IPS DF 4.7 (cell line): ENCODE measurements around the gene MCAM.

Experiments
- DNase-seq: peaks from one replicate; pipeline ENCODE4 v3.0.0-alpha.2; 2013; ENCODE audit warnings: low spot score; ENCODE audit errors: extremely low read depth

The MCAM gene

DNA sequence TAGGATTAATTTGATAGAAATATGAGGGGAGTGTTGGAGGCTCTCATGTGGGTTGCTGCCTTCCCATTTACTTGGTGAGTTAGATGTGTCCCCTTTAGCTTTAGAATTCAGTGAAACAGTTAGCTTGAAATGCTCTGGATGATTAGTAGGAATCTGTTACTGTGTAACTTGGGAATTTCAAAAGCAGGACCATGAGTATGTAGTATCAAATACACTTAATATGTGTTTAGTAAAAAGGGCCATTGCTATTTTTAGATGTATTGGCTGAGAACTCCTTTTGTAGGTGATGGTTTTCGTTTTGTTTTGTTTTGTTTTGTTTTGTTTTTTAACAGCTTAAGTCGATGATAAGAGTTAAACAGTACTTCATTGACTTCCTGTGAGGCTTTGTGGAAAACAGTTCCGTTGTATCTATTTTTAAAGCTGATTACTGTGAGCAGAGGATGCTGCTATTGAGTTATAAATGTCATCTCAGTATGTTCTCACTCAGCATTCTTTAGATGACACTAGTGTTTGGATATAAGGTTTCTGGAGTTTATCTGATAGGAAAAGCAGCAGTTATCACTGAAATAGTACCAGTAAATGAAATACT, 53.5 kb downstream of the MCAM start:
- DNase-seq, result no peak

DNA sequence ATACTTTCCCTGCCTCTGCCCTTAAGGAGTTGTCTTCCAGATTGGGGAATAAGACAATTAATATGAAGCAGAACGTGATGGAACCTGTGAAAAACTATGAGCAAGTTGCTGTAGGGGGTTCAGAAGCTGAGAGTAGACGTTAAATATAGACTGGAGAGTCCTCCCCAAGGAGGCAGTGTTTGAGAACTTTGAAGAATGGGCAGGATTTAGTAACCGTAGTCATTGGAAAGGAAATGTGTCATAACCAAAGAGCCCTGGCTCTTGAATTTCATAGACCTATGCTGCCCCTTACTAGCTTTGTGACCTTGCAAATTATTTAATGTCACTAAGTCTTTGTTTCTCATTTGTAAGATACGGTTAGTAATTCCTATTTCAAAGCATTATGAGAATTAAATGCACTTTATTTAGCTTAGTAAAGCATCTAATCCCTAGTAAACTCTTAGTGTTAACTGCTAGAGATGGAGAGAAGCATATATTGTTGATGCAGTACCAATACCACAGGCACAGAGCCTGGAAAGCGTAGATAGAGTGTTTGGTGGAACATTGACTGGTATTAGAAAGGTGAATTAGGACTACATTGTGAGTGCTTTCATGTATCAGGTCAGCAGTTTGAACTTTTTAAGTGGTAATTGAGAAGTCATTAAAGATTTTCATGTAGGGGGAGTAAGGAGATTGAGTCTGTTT, 54.1 kb downstream of the MCAM start:
- DNase-seq, result no peak

DNA sequence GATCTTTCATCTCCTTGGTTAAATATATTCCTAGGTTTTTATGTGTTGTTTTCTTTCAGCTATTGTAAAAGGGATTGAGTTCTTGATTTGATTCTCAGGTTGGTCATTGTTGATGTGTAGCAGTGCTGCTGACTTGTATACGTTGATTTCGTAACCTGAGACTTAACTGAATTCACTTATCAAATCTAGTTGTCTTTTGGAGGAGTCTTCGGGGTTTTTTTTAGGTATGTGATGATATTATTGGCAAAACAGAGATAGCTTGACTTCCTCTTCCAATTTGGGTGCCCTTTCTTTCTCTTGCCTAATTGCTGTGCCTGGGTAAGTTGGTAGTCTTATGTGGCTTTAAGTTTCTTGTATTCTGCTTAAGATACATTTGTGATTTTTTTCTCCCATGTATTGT, 57.9 kb downstream of the MCAM start:
- no peak for DNase-seq
